K562 (cell line): Measurements from ENCODE around the gene RIT1. TPM values are rescaled to one million over a fixed set of nuclear protein-coding genes. Genes with fewer than 3 reads are reported as not detected.

Experiments used
- CCAR2 ChIP-seq: fragments of 200-400 bp; formaldehyde crosslinking; IDR thresholded peaks from 2 replicates; pipeline ENCODE4 v1.6.1; 2017; ENCODE audit warnings: mild to moderate bottlenecking, low read depth, low read length
- ESRRB ChIP-seq: fragments of 250-450 bp; sonication (Bioruptor Pico); IDR thresholded peaks from 2 replicates; pipeline ENCODE4 v1.5.0; 2020; ENCODE audit warnings: mild to moderate bottlenecking, moderate library complexity, borderline replicate concordance
- GABPA ChIP-seq: fragments of 200-800 bp; sonication (Bioruptor generic); conservative IDR thresholded peaks from 2 replicates; pipeline ENCODE4 v1.6.1; 2016; ENCODE audit warnings: low read depth, missing genetic modification characterization, missing compliant biosample characterization
- HBP1 ChIP-seq: fragments of 450-650 bp; formaldehyde crosslinking; IDR thresholded peaks from 2 replicates; pipeline ENCODE4 v1.4.0; 2022; ENCODE audit warnings: missing genetic modification characterization
- MXD1 ChIP-seq: fragments of 250-450 bp; sonication (Bioruptor Pico); IDR thresholded peaks from 2 replicates; pipeline ENCODE4 v1.8.0; 2021; ENCODE audit warnings: borderline replicate concordance, mild to moderate bottlenecking, moderate library complexity; ENCODE audit not compliant: poor library complexity, severe bottlenecking
- NKRF ChIP-seq: fragments of 450-650 bp; IDR thresholded peaks from 2 replicates; pipeline ENCODE4 v1.6.1; 2016; ENCODE audit warnings: borderline replicate concordance
- PHF20 ChIP-seq: fragments of 450-650 bp; IDR thresholded peaks from 2 replicates; pipeline ENCODE4 v1.6.1; 2018; ENCODE audit not compliant: partially characterized antibody
- POLR2B ChIP-seq: fragments of 450-650 bp; IDR thresholded peaks from 2 replicates; pipeline ENCODE4 v1.6.1; 2018; ENCODE audit warnings: low read depth; ENCODE audit not compliant: partially characterized antibody
- RBFOX2 ChIP-seq: fragments of 200-400 bp; formaldehyde crosslinking; IDR thresholded peaks from 2 replicates; pipeline ENCODE4 v1.6.1; 2017; ENCODE audit warnings: low read depth, mild to moderate bottlenecking, low read length, moderate library complexity
- SIRT6 ChIP-seq: IDR thresholded peaks from one replicate; pipeline ENCODE4 v1.6.1; 2012; ENCODE audit warnings: low read depth, mild to moderate bottlenecking, control low read depth, inconsistent platforms, low read length, moderate library complexity
- SLC30A9 ChIP-seq: fragments of 250-450 bp; sonication (Bioruptor Pico); IDR thresholded peaks from 2 replicates; pipeline ENCODE4 v1.8.0; 2022; ENCODE audit warnings: mild to moderate bottlenecking, moderate library complexity
- STAT5A ChIP-seq: IDR thresholded peaks from 2 replicates; pipeline ENCODE4 v1.6.1; 2012; ENCODE audit warnings: low read length, inconsistent platforms, borderline replicate concordance
- TGIF2 ChIP-seq: sonication (generic); formaldehyde crosslinking; IDR thresholded peaks from 2 replicates; pipeline ENCODE4 v1.8.1; 2022; ENCODE audit warnings: mild to moderate bottlenecking, missing genetic modification reagents, moderate library complexity
- ZBTB12 ChIP-seq: fragments of 250-450 bp; sonication (Bioruptor Pico); IDR thresholded peaks from 2 replicates; pipeline ENCODE4 v1.4.0; 2020
- ZNF347 ChIP-seq: fragments of 450-650 bp; formaldehyde crosslinking; IDR thresholded peaks from 2 replicates; pipeline ENCODE4 v1.4.0; 2020; ENCODE audit warnings: low read depth, mild to moderate bottlenecking, moderate library complexity
- ZNF436 ChIP-seq: fragments of 250-450, 450-650 bp; sonication (Bioruptor Pico); formaldehyde crosslinking; IDR thresholded peaks from 2 replicates; pipeline ENCODE4 v1.7.0; 2020; ENCODE audit warnings: mild to moderate bottlenecking
- polyA plus RNA-seq, 8 experiments: library from polyadenylated mRNA; depleted of rRNA in 4 of 8; stranded (reverse) in 5 of 8; unstranded in 3 of 8; fragments of >200 nt; fragmentation: Nextera tagmentation in 2 of 8; fragmentation: Illumina TruSeq in 1 of 8; extraction: Ambion mirVana in 2 of 8; extraction: Trizol in 1 of 8; gene quantifications; 2 replicates each; pipeline versions ENCODE4 v1.2.1 to v1.2.3, GENCODE V29; 2011 to 2014; ENCODE audit warnings: inconsistent platforms in 1 of 8, missing spikeins in 1 of 8
- total RNA-seq, 7 experiments: library from RNA; depleted of rRNA in 6 of 7; stranded (reverse); fragments of >200 nt in 6 of 7; fragmentation: Illumina TruSeq in 2 of 7; extraction: Trizol in 2 of 7; gene quantifications; 2 replicates each; pipeline versions ENCODE4 v1.2.1 to v1.2.3, GENCODE V29; 2011 to 2021; ENCODE audit warnings: low replicate concordance in 1 of 7
- TF ChIP-seq, protein P1 (sequence below): sonication (generic); formaldehyde crosslinking; IDR thresholded peaks from 2 replicates; pipeline ENCODE4 v1.4.0; 2020; ENCODE audit warnings: mild to moderate bottlenecking, missing genetic modification reagents
- TF ChIP-seq, protein P2 (sequence below): sonication (generic); formaldehyde crosslinking; IDR thresholded peaks from 2 replicates; pipeline ENCODE4 v1.8.1; 2022; ENCODE audit warnings: missing genetic modification reagents

RIT1 gene
- total and polyA plus RNA-seq, 9 of the 15 experiments (the other 6 are each of a cell fraction or from before 2014, with no cell fraction given), result 13.5 to 57.6 (median 22.9) TPM

GRCh38 chr1:155934097-155934935, 23.2 kb upstream of the RIT1 start, which contains the start of gene KHDC4 (continued):
- TF ChIP-seq MXD1 (peak; percentile 49), POLR2B (peak; percentile 99), ESRRB (CRISPR knock-in tag) (no peak), NKRF (peak; percentile 97), RBFOX2 (peak; percentile 98), ZBTB12 (CRISPR knock-in tag) (peak; percentile 79), PHF20 (peak; percentile 89), SIRT6 (no peak), ZNF347 (CRISPR knock-in tag) (0 out of 2 replicates have a peak, but pooled peaks have one; percentile 13), CCAR2 (no peak), ZNF436 (no peak), GABPA (peak; percentile 99), HBP1 (CRISPR knock-in tag) (no peak), STAT5A (no peak; the same call in 1 of the 2 replicates), TGIF2 (no peak), SLC30A9 (CRISPR knock-in tag) (no peak)
- TF ChIP-seq, protein P1, sequence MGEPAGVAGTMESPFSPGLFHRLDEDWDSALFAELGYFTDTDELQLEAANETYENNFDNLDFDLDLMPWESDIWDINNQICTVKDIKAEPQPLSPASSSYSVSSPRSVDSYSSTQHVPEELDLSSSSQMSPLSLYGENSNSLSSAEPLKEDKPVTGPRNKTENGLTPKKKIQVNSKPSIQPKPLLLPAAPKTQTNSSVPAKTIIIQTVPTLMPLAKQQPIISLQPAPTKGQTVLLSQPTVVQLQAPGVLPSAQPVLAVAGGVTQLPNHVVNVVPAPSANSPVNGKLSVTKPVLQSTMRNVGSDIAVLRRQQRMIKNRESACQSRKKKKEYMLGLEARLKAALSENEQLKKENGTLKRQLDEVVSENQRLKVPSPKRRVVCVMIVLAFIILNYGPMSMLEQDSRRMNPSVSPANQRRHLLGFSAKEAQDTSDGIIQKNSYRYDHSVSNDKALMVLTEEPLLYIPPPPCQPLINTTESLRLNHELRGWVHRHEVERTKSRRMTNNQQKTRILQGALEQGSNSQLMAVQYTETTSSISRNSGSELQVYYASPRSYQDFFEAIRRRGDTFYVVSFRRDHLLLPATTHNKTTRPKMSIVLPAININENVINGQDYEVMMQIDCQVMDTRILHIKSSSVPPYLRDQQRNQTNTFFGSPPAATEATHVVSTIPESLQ (CRISPR knock-in tag), result no peak
- TF ChIP-seq, protein P2, sequence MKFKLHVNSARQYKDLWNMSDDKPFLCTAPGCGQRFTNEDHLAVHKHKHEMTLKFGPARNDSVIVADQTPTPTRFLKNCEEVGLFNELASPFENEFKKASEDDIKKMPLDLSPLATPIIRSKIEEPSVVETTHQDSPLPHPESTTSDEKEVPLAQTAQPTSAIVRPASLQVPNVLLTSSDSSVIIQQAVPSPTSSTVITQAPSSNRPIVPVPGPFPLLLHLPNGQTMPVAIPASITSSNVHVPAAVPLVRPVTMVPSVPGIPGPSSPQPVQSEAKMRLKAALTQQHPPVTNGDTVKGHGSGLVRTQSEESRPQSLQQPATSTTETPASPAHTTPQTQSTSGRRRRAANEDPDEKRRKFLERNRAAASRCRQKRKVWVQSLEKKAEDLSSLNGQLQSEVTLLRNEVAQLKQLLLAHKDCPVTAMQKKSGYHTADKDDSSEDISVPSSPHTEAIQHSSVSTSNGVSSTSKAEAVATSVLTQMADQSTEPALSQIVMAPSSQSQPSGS, result no peak
